Stimulated activated CD4-positive, alpha-beta T cell treated with anti-CD3 and anti-CD28 coated beads, Interleukin-15, amount 100 ng/mL, for 24 hours (primary cell): Measurements from ENCODE around the gene DAP.

Experiments
- DNase-seq: peaks from one replicate; pipeline ENCODE4 v3.0.0-alpha.2; 2020

Gene DAP

DNA sequence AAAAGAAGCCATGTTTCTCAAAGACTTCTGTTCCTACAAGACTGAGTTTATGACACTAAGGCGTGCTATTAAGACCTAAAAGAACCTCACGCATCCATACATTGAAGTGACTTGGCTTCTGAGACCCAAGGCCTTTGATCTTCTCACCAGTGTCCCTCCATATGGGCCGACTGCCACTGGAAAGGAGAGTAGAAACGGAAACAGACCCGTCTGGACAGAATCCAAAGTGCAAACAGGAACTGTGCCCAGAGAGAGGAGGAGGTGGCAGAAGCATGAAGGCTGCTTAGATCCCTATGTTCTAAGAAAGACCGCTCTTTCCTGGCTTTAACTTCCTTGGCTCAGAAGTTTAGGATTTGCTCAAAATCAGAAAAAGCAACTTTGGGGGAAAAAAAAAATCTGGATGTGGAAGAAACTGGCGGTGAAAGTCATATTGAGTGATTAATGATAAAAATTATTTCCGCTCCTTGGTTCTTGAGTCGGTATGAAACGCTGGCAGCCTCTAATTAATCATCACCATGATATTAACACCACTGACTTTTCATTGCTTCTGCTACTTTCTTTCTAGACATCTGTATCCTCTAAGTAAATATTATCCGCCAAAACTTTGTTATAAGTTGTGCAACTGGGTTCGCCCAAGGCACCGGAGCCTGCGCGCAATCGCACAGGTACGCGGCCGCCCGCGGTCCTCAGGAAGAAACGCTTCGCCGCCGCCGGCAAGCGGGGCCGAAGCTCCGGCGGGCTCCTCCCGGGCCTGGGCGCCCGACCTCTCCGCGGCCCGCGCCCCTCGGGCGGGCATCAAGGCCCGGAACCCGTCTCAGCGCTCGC lies 726 bp downstream of the DAP start:
- peak; percentile 52 for DNase-seq

DNA sequence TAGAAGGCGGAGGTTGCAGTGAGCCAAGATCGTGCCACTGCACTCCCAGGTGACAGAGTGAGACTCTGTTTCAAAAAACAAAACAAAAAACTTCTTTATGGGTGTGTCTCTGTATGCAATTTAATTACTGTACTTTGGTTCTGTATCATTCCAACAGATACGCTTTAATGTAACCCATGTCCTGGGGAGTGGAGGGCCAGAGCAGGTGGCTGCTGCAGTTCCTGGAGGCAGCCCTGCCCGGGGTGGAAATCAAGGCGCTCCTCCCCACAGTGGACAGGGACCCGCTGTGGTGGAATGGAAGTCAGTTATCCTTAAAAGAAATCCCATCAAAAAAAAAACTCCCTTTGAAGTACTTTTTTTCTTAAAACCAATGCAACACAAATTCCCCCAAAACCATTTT lies 1.9 kb downstream of the DAP start:
- DNase-seq, result no peak

DNA sequence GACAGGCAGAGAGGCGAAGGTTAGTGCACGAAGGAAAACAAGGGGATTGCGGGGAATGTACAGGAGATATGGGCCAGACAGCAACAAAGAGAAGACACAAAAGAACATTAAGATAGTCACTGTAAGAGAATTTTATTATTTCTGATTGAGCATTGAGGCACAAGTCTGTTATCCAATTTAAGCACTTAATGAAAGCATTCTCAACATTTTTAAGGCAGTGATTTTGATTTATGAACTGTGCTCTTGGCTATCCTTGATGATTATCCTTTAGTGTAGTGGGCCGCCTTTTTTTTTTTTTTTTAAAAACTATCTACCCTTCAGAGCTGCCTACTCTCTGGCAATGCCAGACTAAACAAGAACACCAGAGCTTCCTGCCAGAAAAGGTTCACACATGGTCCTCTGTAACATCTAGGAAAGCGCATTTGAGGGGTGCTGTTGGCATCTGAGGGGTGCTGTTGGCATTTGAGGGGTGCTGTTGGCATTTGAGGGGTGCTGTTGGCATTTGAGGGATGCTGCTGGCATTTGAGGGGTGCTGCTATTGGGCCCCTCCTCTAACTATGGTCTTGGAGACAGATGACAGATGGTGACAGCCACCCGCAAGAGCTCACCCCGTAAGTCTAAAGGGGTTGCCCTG lies 3.0 kb downstream of the DAP start:
- no peak for DNase-seq

DNA sequence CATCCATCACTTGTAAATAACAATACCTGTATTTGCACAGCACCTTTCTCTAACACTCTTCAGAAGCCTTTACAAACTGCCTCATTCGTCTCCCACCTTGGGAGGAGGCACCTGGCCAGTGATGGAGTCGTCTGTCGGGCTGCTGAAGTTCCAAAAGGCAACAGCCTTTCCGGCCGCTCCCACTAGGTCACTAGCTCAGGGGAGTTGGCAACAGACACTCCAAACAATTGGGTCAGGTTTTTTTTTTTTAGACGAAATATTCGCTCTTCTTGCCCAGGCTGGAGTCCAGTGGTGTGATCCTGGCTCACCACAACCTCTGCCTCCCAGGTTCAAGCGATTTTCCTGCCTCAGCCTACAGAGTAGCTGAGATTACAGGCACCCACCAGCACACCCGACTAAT lies 4.0 kb downstream of the DAP start:
- no peak for DNase-seq

DNA sequence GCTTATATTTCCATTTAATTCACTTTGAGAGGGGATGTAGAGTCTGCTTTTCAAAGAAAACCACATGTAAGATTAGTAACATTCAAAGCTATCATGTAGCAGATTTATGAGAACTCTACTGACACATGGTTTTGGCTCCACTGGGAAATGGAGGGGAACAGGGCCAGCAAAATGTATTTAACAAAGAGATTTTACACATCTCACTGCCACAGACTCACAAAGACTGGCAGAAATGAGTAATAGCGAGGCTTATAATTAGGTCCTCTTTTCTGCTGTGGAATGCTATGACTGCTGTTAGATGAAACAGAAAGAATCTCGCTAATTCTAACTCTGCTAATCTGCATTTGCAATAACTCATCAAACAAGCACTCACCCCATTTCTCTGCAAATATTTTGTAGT lies 4.5 kb downstream of the DAP start:
- DNase-seq, result peak; percentile 21

DNA sequence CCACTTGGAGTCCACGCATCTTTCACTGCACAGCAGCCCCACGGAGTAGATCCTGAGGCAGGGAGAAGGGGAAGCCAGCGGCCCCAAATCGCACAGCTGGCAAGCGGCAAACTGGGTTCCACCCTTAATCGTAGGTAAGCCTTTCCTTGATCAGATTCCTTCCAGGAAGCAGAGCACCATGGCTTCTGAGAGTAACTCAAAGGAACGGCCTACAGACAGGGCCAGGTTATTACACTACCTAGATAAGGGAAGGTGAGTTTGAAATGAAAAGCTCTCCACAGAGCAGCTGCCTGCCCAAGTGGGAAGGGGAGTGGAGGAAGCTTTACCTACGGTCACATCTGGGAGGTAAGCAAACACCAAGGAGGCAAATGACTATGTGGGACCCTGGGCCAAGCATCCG lies 7.9 kb downstream of the DAP start:
- DNase-seq, result no peak

GRCh38 chr5:10752451-10752850 lies 8.6 kb downstream of the DAP start:
- no peak for DNase-seq

- no peak for DNase-seq
These were observed 10.1 kb downstream of the DAP start for GRCh38 chr5:10750909-10751308.

GRCh38 chr5:10747678-10748622 lies 13.1 kb downstream of the DAP start:
- no peak for DNase-seq

DNA sequence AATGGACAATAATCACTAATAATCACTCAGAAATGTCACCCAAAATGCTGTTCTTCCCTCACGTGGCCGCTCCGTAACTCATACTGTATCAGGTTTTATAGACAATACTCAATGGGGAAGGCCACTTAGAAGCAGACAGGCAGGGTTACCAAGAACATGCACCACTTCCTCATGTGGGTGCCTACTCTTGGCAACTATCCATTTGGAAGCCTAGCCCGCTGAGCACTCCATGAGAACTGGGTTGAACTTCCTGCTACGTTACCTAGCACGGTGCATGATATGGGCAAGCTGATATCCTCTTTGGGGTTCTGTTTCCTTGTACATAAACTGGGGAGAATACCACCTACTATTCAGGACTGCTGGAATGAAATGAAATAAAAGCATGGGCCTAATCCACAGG lies 14.3 kb downstream of the DAP start:
- no peak for DNase-seq

DNA sequence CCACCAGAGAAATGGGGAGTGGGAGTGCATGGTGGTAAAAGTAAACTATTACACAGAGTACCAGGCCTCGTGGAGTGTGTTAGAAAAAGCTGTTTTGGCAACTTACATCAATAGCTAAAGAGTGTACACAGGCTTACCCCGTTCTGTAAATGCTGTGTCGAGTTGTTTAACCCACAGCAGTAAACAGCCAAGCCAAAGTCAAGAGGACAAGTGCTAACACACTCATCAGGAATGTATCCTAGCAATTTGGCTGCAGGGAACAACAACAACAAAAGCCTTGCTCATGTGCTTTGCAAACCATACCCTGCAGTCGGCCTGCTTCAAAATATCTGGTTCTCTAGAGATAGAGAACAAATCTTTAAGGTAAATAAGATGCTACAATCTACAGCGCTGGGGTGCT lies 15.9 kb downstream of the DAP start:
- DNase-seq, result no peak

- no peak for DNase-seq
These were observed 16.4 kb downstream of the DAP start for GRCh38 chr5:10744681-10745080.

- DNase-seq, result no peak
These were observed 17.1 kb downstream of the DAP start for GRCh38 chr5:10743951-10744350.

DNA sequence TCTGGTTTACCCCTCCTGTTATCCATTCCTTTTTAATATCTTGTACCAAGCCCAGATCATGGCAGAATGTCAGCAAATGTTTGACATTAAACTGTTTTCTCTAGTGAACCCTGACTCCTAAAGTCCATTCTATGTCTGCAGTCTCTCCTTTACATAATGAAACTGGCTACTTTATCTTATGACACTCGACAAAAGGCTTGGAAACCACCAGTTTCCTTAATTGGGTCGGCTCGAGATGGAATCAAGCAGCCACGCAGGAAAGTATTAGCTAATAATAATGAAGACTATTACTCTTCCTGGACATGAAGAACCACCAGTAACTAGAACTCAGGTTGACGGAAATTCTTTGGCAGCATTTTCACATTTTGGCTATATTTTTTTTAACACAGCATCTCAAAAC lies 17.5 kb downstream of the DAP start:
- DNase-seq, result no peak

- DNase-seq, result no peak
These were observed 19.4 kb downstream of the DAP start for GRCh38 chr5:10741661-10742060.

DNA sequence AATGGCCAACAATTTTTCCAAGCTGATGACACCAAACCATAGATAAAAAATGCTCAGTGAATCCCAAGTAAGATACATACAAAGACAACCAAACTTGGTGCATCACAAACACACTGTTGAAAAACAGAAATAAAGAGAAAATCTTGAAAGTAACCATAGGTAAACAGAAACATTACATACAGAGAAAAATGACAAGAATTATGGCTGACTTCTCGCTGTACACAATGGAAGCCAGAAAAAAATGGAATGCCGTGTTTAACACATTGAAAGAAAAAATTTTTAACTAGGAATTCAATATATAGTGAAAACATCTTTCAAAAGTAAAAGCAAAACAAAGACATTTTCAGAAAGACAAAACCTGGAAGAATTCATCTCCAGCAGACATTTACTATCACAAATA lies 20.6 kb downstream of the DAP start:
- DNase-seq, result no peak

- DNase-seq, result no peak
These were observed 23.2 kb downstream of the DAP start for GRCh38 chr5:10737880-10738279.

GRCh38 chr5:10736808-10737207 lies 24.2 kb downstream of the DAP start:
- no peak for DNase-seq

DNA sequence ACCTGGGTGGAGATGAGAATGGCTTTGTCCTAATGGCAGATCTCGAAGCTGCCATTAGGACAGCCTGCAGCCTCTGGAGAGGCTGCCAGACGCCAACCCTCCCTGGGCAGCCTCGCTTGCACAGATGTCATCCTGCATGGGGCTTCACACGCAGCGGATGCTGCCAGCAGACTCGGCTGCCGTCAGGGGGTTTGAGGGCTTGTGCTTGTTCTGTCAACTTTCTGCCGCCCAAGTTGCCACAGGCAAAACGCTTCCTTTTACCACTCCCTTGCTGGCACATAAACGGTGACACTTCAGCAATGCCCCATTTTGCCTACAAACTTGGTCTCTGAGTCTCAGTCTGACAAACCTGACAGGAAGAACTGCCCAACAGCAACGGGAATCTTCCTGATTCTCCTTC lies 24.7 kb downstream of the DAP start:
- no peak for DNase-seq

GRCh38 chr5:10735569-10736276 lies 25.3 kb downstream of the DAP start:
- DNase-seq, result no peak

- no peak for DNase-seq
These were observed 26.1 kb downstream of the DAP start for GRCh38 chr5:10734832-10735523.

GRCh38 chr5:10734037-10734709 lies 26.9 kb downstream of the DAP start:
- no peak for DNase-seq
